KMS-11 (cell line): ENCODE data around the gene MMP25.
"Not testable (repeated sequence)": the region's sequence is repeated elsewhere in the genome, so short reads cannot be mapped to it uniquely, and the experiment has no call there.

Source experiments
- H2AFZ ChIP-seq: fragments of 200-600 bp; sonication (generic); 2 replicates; pipeline ENCODE4 v1.6.1; 2016; ENCODE audit warnings: antibody characterized with exemption, mixed run types, low read depth
- H3K27ac ChIP-seq: fragments of 200-600 bp; sonication (generic); 2 replicates; pipeline ENCODE4 v1.6.1; 2016; ENCODE audit warnings: mild to moderate bottlenecking, mixed run types
- H3K27me3 ChIP-seq: fragments of 200-600 bp; sonication (generic); 2 replicates; pipeline ENCODE4 v1.6.1; 2017; ENCODE audit warnings: mild to moderate bottlenecking, low read depth, mixed run types, moderate library complexity; ENCODE audit not compliant: insufficient read depth
- H3K36me3 ChIP-seq: fragments of 200-600 bp; sonication (generic); 2 replicates; pipeline ENCODE4 v1.6.1; 2017; ENCODE audit warnings: mild to moderate bottlenecking, mixed run types; ENCODE audit not compliant: insufficient read depth
- H3K4me1 ChIP-seq: fragments of 200-600 bp; sonication (generic); 2 replicates; pipeline ENCODE4 v1.6.1; 2016; ENCODE audit warnings: mild to moderate bottlenecking, low read depth, mixed run types; ENCODE audit not compliant: poor library complexity, severe bottlenecking
- H3K4me2 ChIP-seq: fragments of 200-600 bp; sonication (generic); 2 replicates; pipeline ENCODE4 v1.7.0; 2016; ENCODE audit warnings: mild to moderate bottlenecking, mixed run types
- H3K4me3 ChIP-seq: fragments of 200-600 bp; sonication (generic); IDR thresholded peaks from 2 replicates; pipeline ENCODE4 v1.6.1; 2017; ENCODE audit warnings: low read depth, low read length, mixed read lengths; ENCODE audit not compliant: insufficient read depth
- H3K79me2 ChIP-seq: fragments of 200-600 bp; sonication (generic); 2 replicates; pipeline ENCODE4 v1.6.1; 2016; ENCODE audit warnings: low read depth, mixed run types; ENCODE audit not compliant: insufficient read depth
- H3K9ac ChIP-seq: fragments of 200-600 bp; sonication (generic); 2 replicates; pipeline ENCODE4 v1.6.1; 2016; ENCODE audit warnings: mild to moderate bottlenecking, mixed run types
- H4K20me1 ChIP-seq: fragments of 200-600 bp; sonication (generic); 2 replicates; pipeline ENCODE4 v1.6.1; 2016; ENCODE audit warnings: mild to moderate bottlenecking, mixed run types; ENCODE audit not compliant: insufficient read depth
- CTCF ChIP-seq: fragments of 200-600 bp; sonication (generic); conservative IDR thresholded peaks from 2 replicates; pipeline ENCODE4 v1.6.1; 2017; ENCODE audit warnings: low read depth, mild to moderate bottlenecking, antibody characterized with exemption, low read length, moderate library complexity, mixed read lengths

The MMP25 gene

GRCh38 chr16:3073448-3073847 lies 27.1 kb downstream of the MMP25 start:
- H3K4me3 ChIP-seq, result no peak overlapping the region
- no peaks in the 10 kb centered on the region for H4K20me1 ChIP-seq
- H3K9ac ChIP-seq, result no peak overlapping the region
- no peak overlapping the region for H3K27ac ChIP-seq
- no peak for TF ChIP-seq CTCF
- no peaks in the 10 kb centered on the region for H3K79me2 ChIP-seq
- H3K4me1 ChIP-seq, result peaks cover 12% of the 10 kb centered on the region
- H3K4me2 ChIP-seq, result no peak overlapping the region
- H3K27me3 ChIP-seq, result peaks cover 22% of the 10 kb centered on the region; the same call in 1 of the 2 replicates
- no peak overlapping the region for H2AFZ ChIP-seq
- H3K36me3 ChIP-seq, result no peaks in the 10 kb centered on the region

- Histone ChIP-seq H3K27me3 (peaks cover 34% of the 10 kb centered on the region; the same call in 1 of the 2 replicates), H3K9ac (no peak overlapping the region), H3K4me2 (no peak overlapping the region), H4K20me1 (no peaks in the 10 kb centered on the region), H3K27ac (no peak overlapping the region), H2AFZ (peak overlapping the region; percentile 21; the same call in 1 of the 2 replicates), H3K79me2 (no peaks in the 10 kb centered on the region), H3K4me3 (no peak overlapping the region), H3K36me3 (no peaks in the 10 kb centered on the region), H3K4me1 (peaks cover 12% of the 10 kb centered on the region)
- no peak for TF ChIP-seq CTCF
Observed at GRCh38 chr16:3074860-3075522, 28.6 kb downstream of the MMP25 start.

GRCh38 chr16:3075523-3075915 lies 29.2 kb downstream of the MMP25 start:
- Histone ChIP-seq H3K36me3 (no peaks in the 10 kb centered on the region), H3K4me2 (no peak overlapping the region), H3K79me2 (no peaks in the 10 kb centered on the region), H3K4me3 (no peak overlapping the region), H3K4me1 (peaks cover 12% of the 10 kb centered on the region), H2AFZ (peak overlapping the region; percentile 21; the same call in 1 of the 2 replicates), H3K9ac (no peak overlapping the region), H3K27me3 (peaks cover 39% of the 10 kb centered on the region; the same call in 1 of the 2 replicates), H3K27ac (no peak overlapping the region), H4K20me1 (no peaks in the 10 kb centered on the region)
- no peak for TF ChIP-seq CTCF

- not testable (repeated sequence) for H2AFZ ChIP-seq, H3K4me2 ChIP-seq, H4K20me1 ChIP-seq, H3K4me3 ChIP-seq, H3K36me3 ChIP-seq, H3K79me2 ChIP-seq, H3K9ac ChIP-seq, H3K27ac ChIP-seq
- peaks cover 43% of the 10 kb centered on the region; the same call in 1 of the 2 replicates for H3K27me3 ChIP-seq
- H3K4me1 ChIP-seq, result peaks cover 12% of the 10 kb centered on the region
Observed at GRCh38 chr16:3075946-3076345, 29.6 kb downstream of the MMP25 start.

- no peak overlapping the region for H3K4me3 ChIP-seq
- H3K79me2 ChIP-seq, result no peaks in the 10 kb centered on the region
- no peaks in the 10 kb centered on the region for H4K20me1 ChIP-seq
- no peak overlapping the region for H3K27ac ChIP-seq
- peaks cover 48% of the 10 kb centered on the region; the same call in 1 of the 2 replicates for H3K27me3 ChIP-seq
- no peak for TF ChIP-seq CTCF
- no peak overlapping the region for H3K9ac ChIP-seq
- no peaks in the 10 kb centered on the region for H3K36me3 ChIP-seq
- H3K4me2 ChIP-seq, result no peak overlapping the region
- H2AFZ ChIP-seq, result no peak overlapping the region
- peaks cover 12% of the 10 kb centered on the region for H3K4me1 ChIP-seq
Observed at GRCh38 chr16:3076577-3076976, 30.2 kb downstream of the MMP25 start.
